ENCODE measurements around the gene LPP.

- TF ChIP-seq CTCF (IDR thresholded peaks at IDR 0.05; ENCODE audit: insufficient read depth, low read length, poor library complexity, severe bottlenecking) (no peak), EZH2phosphoT487 (conservative IDR thresholded peaks at IDR 0.05; ENCODE audit: low read length) (no peak)
Observed at GRCh38 chr3:188580223-188580622, 426.3 kb downstream of the LPP start.

Measured in SU-DHL-6 (cell line).